ENCODE measurements around the gene NXPH4. TPM values are rescaled to one million over a fixed set of nuclear protein-coding genes. Genes with fewer than 3 reads are reported as not detected.

Gene NXPH4
- total RNA-seq, 4 donors from 2014 or later = 7.1 to 26.0 (median 18.3) TPM

- Histone ChIP-seq H3K36me3 (peaks cover 96% of the 10 kb centered on the region), H3K4me1 (peaks cover 3% of the 10 kb centered on the region), H3K4me3 (no peak overlapping the region), H3K9me3 (no peaks in the 10 kb centered on the region), H3K27me3 (no peaks in the 10 kb centered on the region), H3K27ac (no peak overlapping the region)
- no peak for TF ChIP-seq CTCF (IDR thresholded peaks at IDR 0.05)
- TF ChIP-seq EP300 (IDR thresholded peaks at IDR 0.05) = no peak
- no peak for TF ChIP-seq POLR2AphosphoS5 (IDR thresholded peaks at IDR 0.05)
- TF ChIP-seq POLR2A (IDR thresholded peaks at IDR 0.05) = no peak
- WGBS = 66% methylated on average over 7 of the region's 7 CpGs
- DNase-seq (ENCODE audit: low spot score in 2 of 2) = no peak
Measured at GRCh38 chr12:57205931-57206330, 10.7 kb upstream of the NXPH4 start.

GRCh38 chr12:57207731-57208630, 8.6 kb upstream of the NXPH4 start:
- Histone ChIP-seq H3K9me3 (no peaks in the 10 kb centered on the region), H3K4me1 (peaks cover 3% of the 10 kb centered on the region), H3K27ac (no peak overlapping the region), H3K27me3 (no peaks in the 10 kb centered on the region), H3K4me3 (no peak overlapping the region), H3K36me3 (peaks cover 93% of the 10 kb centered on the region)
- 90% methylated on average over 23 of the region's 29 CpGs for WGBS
- no peak for DNase-seq (ENCODE audit: low spot score in 2 of 2)
- no peak for TF ChIP-seq POLR2AphosphoS5 (IDR thresholded peaks at IDR 0.05)
- TF ChIP-seq POLR2A (IDR thresholded peaks at IDR 0.05) = no peak
- TF ChIP-seq CTCF (IDR thresholded peaks at IDR 0.05) = no peak
- TF ChIP-seq EP300 (IDR thresholded peaks at IDR 0.05) = no peak

- Histone ChIP-seq H3K27ac (no peak overlapping the region), H3K36me3 (peaks cover 85% of the 10 kb centered on the region), H3K9me3 (no peaks in the 10 kb centered on the region), H3K27me3 (no peaks in the 10 kb centered on the region), H3K4me1 (peaks cover 7% of the 10 kb centered on the region), H3K4me3 (no peak overlapping the region)
- TF ChIP-seq CTCF (IDR thresholded peaks at IDR 0.05) (no peak), EP300 (IDR thresholded peaks at IDR 0.05) (no peak), POLR2A (IDR thresholded peaks at IDR 0.05) (no peak), POLR2AphosphoS5 (IDR thresholded peaks at IDR 0.05) (no peak)
- WGBS = 94% methylated on average over 9 of the region's 22 CpGs
- no peak for DNase-seq (ENCODE audit: low spot score in 2 of 2)
Measured at GRCh38 chr12:57208631-57209282, 7.8 kb upstream of the NXPH4 start.

- H3K36me3 ChIP-seq = peaks cover 73% of the 10 kb centered on the region
- H3K27ac ChIP-seq = no peak overlapping the region
- no peaks in the 10 kb centered on the region for H3K9me3 ChIP-seq
- no peak for TF ChIP-seq EP300 (IDR thresholded peaks at IDR 0.05)
- TF ChIP-seq CTCF (IDR thresholded peaks at IDR 0.05) = no peak
- TF ChIP-seq POLR2A (IDR thresholded peaks at IDR 0.05) = no peak
- TF ChIP-seq POLR2AphosphoS5 (IDR thresholded peaks at IDR 0.05) = no peak
- DNase-seq (ENCODE audit: low spot score in 2 of 2) = no peak
- no peak overlapping the region for H3K4me3 ChIP-seq
- H3K27me3 ChIP-seq = peaks cover 3% of the 10 kb centered on the region
- peaks cover 19% of the 10 kb centered on the region for H3K4me1 ChIP-seq
- 84% methylated on average over 8 of the region's 8 CpGs for WGBS
Measured at GRCh38 chr12:57209916-57210315, 6.7 kb upstream of the NXPH4 start.

GRCh38 chr12:57210461-57210860, 6.1 kb upstream of the NXPH4 start:
- no peak for DNase-seq (ENCODE audit: low spot score in 2 of 2)
- H3K9me3 ChIP-seq = no peaks in the 10 kb centered on the region
- peaks cover 6% of the 10 kb centered on the region for H3K27me3 ChIP-seq
- peaks cover 24% of the 10 kb centered on the region for H3K4me1 ChIP-seq
- H3K4me3 ChIP-seq = no peak overlapping the region
- 83% methylated on average over 13 of the region's 15 CpGs for WGBS
- H3K27ac ChIP-seq = no peak overlapping the region
- H3K36me3 ChIP-seq = peaks cover 68% of the 10 kb centered on the region
- TF ChIP-seq POLR2A (IDR thresholded peaks at IDR 0.05) = no peak
- TF ChIP-seq POLR2AphosphoS5 (IDR thresholded peaks at IDR 0.05) = no peak
- TF ChIP-seq CTCF (IDR thresholded peaks at IDR 0.05) = no peak
- no peak for TF ChIP-seq EP300 (IDR thresholded peaks at IDR 0.05)

Data from suprapubic skin (tissue), 4 donors.